T follicular helper cell (primary cell): ENCODE measurements around the gene LARP4.

Experiments
- DNase-seq: peaks from one replicate; pipeline ENCODE4 v3.0.0-alpha.2; 2020; ENCODE audit warnings: low read depth

LARP4 gene

DNA sequence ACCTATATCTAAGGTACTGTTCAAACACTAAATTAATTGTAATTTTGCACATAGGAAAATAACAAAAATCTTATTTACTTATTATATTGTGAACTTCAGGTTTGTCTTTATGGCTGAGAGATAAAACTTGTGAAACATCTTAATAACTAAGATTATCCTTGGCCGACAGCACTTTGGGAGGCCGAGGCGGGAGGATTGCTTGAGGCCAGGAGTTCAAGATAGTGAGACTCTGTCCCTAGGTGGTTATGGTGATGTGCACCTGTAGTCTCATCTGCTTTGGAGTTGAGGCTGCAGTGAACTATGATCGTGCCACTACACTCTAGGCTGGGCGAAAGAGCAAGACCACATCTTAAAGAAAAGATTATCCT, 126.7 kb downstream of the LARP4 start:
- no peak for DNase-seq

DNA sequence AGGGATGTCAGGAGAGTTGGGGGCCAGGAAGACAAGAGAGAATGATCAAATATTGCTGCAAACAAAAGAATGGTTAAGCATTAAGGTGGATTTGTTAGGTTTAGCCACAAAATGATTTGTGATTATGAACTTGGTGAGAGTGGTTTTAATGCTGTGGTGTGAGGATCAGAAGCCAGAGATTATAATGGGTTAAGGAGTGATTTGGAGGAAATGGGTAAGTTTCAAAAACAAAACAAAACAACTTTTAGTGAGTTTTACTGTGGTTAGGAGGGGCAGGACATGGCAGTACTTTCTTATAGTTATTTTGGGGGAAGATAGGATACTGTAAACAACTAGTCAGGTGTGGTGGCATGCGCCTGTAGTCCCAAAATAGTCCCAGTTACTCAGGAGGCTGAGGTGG, 128.1 kb downstream of the LARP4 start:
- no peak for DNase-seq

DNA sequence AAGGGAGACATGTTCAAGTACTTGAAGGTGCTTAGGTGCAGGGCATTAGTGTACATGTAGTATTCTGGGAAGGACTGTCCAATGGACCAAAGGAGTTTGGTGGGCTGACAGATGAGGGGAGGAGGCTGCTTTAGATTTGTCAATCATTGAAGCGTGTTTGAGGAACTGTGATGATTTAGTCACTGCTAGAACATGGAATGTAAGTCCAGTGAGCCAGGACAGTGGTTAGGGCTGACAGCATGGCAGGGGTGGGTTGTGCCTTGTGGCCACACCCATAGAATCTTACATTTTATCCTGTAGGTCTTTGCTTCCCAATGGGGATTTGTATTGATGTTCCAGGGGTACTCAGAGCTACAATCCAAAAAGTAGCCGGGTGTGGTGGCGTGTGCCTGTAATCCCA, 128.7 kb downstream of the LARP4 start:
- no peak for DNase-seq
